H1 (cell line): ENCODE results near the gene TMEM51.

Experiments used
- CTCF ChIP-seq, 3 experiments: IDR thresholded peaks; 1 replicate in 2 of 3; 2 replicates in 1 of 3; pipeline versions ENCODE4 v1.5.1 to v1.6.1; 2011; ENCODE audit warnings: low read length in 3 of 3, mild to moderate bottlenecking in 3 of 3, inconsistent platforms in 2 of 3, low read depth in 1 of 3, moderate library complexity in 1 of 3; ENCODE audit not compliant: insufficient read depth in 1 of 3; ENCODE audit errors: control extremely low read depth in 1 of 3
- EGR1 ChIP-seq: IDR thresholded peaks from 2 replicates; pipeline ENCODE4 v1.6.1; 2011; ENCODE audit warnings: low read depth, low read length, borderline replicate concordance
- EZH2 ChIP-seq: fragments of 200-600 bp; sonication (generic); IDR thresholded peaks from 2 replicates; pipeline ENCODE4 v1.7.1; 2012; ENCODE audit warnings: low read depth, mild to moderate bottlenecking, moderate library complexity, low read length, inconsistent platforms; ENCODE audit not compliant: severe bottlenecking
- JUND ChIP-seq: IDR thresholded peaks from 2 replicates; pipeline ENCODE4 v1.6.1; 2011; ENCODE audit warnings: mild to moderate bottlenecking, improper control_type of control experiment, low read length
- MAX ChIP-seq: IDR thresholded peaks from 2 replicates; pipeline ENCODE4 v1.6.1; 2012; ENCODE audit warnings: inconsistent platforms
- POLR2A ChIP-seq, 2 experiments: IDR thresholded peaks; 1 replicate in 1 of 2; 2 replicates in 1 of 2; pipeline ENCODE4 v1.6.1; 2011; ENCODE audit warnings: low read depth in 2 of 2, low read length in 2 of 2, mild to moderate bottlenecking in 2 of 2; ENCODE audit errors: control extremely low read depth in 1 of 2
- POLR2AphosphoS5 ChIP-seq: IDR thresholded peaks from 2 replicates; pipeline ENCODE4 v1.6.1; 2011; ENCODE audit warnings: low read depth, low read length
- SIN3A ChIP-seq, 2 experiments: IDR thresholded peaks in 1 of 2; conservative IDR thresholded peaks in 1 of 2; 2 replicates each; pipeline ENCODE4 v1.6.1; 2011 to 2012; ENCODE audit warnings: low read length in 2 of 2, improper control_type of control experiment in 1 of 2, low read depth in 1 of 2, mild to moderate bottlenecking in 1 of 2
- SP4 ChIP-seq: IDR thresholded peaks from 2 replicates; pipeline ENCODE4 v1.6.1; 2012; ENCODE audit warnings: low read length, inconsistent platforms
- TAF1 ChIP-seq: IDR thresholded peaks from 2 replicates; pipeline ENCODE4 v1.6.1; 2011; ENCODE audit warnings: mild to moderate bottlenecking, low read depth, low read length
- TAF7 ChIP-seq: optimal IDR thresholded peaks from 2 replicates; pipeline ENCODE3; 2011; ENCODE audit warnings: low read depth, mild to moderate bottlenecking, inconsistent platforms, low read length, moderate library complexity, borderline replicate concordance
- ZNF274 ChIP-seq: IDR thresholded peaks from 2 replicates; pipeline ENCODE4 v1.7.0; 2012; ENCODE audit warnings: low read length, borderline replicate concordance; ENCODE audit errors: extremely low read depth

GRCh38 chr1:15176898-15177665 lies 23.5 kb downstream of the TMEM51 start:
- TF ChIP-seq SP4 (no peak), POLR2A (IDR thresholded peaks at IDR 0.05; ENCODE audit: control extremely low read depth in 1 of 2, low read depth in 2 of 2, low read length in 2 of 2) (no peak), POLR2AphosphoS5 (no peak), ZNF274 (no peak), CTCF (IDR thresholded peaks at IDR 0.05; ENCODE audit: control extremely low read depth in 1 of 3, insufficient read depth in 1 of 3, low read depth in 1 of 3, low read length in 3 of 3) (no peak), EGR1 (no peak), JUND (no peak), EZH2 (no peak), MAX (no peak), TAF1 (no peak), SIN3A (conservative IDR thresholded peaks at IDR 0.05 in 1 of 2, IDR thresholded peaks at IDR 0.05 in 1 of 2; ENCODE audit: low read depth in 1 of 2, low read length in 2 of 2) (no peak), TAF7 (no peak)
